HTR-8/SVneo (cell line): ENCODE data around the gene PCSK2.

Experiments used
- DNase-seq: peaks from one replicate; pipeline ENCODE4 v3.0.0; 2011; ENCODE audit warnings: low spot score, mixed read lengths; ENCODE audit not compliant: insufficient read length
- FAIRE-seq: peaks from 2 replicates; lab custom pipeline; 2011; peaks lifted over from hg19 to GRCh38; lab: Jason Lieb, UNC

Gene PCSK2

DNA sequence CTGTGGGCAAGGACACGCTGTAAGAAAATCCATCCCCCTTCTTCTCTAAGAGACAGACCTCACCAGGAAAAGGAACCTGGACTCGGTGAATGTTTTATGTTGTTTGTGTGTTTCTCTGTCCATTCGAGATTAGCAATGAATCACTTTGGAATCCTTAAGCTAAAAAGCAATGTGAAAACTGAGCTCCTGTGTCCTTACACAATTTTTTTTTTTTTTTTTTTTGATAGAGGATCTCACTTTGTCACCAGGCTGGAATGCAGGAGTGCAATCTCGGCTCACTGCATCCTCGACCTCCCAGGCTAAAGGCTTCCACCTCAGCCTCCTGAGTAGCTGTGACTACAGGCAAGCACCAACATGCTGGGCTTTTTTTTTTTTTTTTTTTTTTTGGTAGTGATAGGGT is 272.2 kb downstream of the PCSK2 start:
- FAIRE-seq (no peak), DNase-seq (no peak)

DNA sequence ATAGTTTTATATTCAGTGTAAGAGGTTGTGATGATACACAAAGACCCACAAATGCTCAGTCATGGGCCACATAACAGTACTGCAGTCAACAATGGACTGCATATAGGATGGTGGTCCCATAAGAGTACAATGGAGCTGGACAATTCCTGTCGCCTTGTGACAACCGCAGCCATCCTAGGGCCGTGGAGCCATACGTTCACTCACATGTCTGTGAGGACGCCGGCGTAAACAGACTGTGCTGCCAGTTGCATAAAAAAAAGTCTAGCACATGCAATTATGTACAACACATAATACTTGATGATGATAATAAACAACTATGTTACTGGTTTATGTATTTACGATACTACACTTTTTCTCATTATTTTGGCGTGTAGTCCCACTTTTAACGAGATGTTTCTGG is 273.4 kb downstream of the PCSK2 start:
- DNase-seq = no peak
- FAIRE-seq = no peak

DNA sequence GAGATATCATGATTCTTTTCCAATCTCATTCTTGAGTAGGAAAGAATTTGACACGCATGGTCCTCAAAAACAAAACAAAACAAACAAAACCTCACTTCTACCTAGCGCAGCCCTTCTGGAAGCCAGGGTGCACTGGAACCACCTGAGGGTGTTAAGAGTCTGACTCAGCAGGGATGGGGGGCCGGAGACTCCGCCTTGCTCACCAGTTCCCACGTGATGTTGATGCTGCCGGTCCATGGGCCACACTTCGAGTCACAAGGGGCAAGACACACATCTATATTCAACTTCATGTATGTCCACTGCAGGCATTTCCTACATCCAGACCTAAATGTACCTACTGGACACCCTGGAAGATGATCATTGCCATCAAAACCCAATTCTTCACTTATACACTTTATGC is 274.0 kb downstream of the PCSK2 start:
- DNase-seq (no peak), FAIRE-seq (no peak)

DNA sequence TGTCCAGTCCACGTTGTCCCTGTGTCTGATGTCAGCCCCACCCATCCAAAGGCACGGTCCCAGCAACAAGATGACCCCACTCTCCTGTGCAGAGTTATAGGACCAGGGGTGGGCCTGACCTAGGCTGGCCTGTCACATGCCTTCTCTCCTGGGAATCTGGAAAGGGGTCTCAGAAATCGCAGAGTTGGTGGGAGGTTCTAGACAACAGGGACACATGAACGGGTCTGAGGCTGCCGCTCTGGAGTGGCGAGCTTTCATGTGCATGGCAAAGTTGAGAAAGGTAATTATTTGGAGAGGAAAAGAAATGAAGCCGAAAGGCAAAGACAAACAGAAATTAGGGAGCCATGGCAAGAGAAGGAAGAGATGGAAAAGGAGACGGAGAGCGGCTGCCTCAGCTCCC is 274.9 kb downstream of the PCSK2 start:
- DNase-seq (no peak), FAIRE-seq (no peak)

DNA sequence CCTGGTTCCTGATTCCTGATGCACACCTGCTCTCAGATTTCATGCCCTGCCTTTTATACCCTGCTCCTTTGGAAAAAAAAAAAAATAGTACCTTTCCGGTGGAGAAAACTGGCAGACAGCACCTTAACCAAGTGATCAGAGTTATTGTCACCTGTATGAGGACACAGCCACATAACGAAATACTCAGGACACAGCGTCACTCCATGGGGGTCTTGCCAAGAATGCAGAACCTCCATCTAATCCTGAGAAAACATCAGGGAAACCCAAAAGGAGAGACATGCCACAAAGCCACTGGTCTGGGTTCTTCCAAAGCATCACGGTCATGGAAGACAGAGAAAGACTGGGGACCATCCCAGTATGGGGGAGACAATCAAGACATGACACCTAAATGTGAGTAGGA is 275.3 kb downstream of the PCSK2 start:
- FAIRE-seq (no peak), DNase-seq (no peak)

DNA sequence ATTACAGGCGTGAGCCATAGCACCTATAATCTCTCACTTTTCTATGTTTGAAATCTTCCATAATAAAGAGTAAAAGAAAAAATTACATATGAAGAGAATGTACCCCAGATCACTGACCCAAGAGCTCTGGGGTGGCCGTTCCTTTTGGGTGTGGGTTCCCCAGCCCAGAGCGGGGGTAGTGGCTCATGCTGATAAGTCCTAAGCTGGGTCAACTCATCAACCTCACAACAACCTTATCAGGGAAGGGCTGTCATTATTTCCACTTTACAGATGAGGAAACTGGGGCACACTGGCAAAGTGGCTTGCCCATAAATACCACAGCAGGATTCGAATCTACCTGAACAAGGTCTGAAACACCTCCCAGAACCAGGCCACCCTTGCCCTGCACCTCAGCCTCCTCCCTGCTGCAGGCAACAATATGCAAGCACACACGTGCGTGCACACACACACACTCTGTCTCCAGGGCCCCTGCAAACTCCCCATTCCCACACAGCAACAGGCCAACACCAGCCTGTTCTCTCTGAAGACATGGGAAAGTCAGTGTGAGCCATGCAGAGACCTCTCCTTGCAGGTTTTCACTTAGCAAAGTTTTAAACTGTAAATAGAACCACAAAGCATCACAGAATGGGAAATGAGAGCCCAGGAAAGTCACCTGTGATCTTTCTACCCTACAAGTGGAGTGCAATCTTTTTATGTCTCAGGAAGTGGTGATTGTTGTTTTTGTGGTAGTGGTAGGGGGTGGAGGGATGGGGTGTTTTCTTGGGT is 276.6 kb downstream of the PCSK2 start:
- FAIRE-seq (no peak), DNase-seq (no peak)

DNA sequence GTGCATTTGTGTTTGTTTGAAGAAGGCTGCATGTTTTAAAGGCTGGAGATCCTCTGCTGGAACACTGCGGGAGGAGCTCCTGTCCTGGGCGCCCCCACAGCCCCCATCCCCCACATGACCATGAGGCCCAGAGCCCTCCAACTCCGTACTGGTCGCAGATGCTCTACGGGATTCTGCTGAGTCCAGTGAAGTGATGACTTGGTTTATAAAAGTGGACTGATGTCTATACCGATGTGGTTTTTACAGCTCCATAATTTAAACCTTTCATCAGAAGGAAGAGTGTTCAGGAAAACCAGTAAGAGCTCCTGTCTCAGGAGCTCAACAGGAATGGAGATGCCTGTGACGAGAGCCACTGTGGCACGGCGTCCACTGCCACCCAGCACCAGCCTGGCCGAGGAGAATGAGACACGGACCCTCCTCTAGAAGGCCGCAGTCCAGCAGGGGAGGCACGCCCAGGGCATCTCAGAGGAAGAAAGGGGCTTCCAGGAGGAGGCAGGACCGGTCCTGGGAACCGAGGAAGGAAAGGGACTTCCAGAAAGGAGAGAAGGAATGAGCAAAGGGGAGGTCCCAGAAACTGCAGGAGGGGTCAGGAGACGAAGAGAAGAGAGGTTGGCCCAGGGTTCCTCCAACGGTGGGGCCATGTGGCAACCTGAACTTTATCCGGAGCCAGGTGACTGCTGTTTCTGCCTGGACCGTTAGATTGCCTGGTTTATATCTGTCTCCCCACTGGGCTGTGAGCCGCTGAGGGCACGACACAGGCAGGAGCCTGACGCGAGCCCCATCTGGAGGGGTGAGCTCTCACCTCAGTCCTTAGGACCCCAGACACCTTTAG is 277.4 kb downstream of the PCSK2 start:
- FAIRE-seq (no peak), DNase-seq (peak; percentile 25)

DNA sequence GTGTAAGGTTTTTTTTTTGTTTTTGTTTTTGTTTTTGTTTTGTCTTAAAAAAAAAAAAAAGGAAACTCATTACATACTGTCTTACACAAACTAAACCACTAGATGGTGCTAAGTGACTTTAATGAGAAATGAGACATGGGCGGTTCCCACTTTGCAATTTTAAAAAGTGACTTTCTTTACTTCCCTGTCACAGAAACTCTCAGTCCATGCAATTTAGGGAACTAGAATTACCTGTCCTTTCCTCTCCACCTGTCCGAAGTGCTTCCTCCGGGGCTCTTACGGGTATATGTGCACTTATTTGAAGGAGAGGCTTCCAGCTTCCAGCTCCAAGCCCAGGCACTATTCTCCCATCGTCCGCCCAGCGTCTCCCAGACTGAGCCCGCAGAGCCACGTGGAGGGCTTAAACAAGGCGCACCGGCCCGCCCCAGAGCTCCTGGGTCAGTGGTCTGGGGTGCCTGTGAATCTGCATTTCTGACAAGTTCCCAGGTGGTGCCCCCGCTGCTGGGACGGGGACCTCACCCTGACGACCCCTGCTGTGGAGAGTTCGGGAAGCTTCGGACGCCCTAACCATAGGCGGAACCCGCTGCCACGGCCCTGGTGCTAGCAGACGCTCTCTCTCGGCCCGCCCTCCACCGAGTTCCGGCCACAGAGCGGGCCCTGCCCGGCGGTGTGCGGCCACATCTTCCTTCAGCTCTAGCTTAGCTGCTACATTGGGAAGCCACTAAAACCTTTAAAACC is 278.2 kb downstream of the PCSK2 start:
- no peak for FAIRE-seq
- peak; percentile 57 for DNase-seq

DNA sequence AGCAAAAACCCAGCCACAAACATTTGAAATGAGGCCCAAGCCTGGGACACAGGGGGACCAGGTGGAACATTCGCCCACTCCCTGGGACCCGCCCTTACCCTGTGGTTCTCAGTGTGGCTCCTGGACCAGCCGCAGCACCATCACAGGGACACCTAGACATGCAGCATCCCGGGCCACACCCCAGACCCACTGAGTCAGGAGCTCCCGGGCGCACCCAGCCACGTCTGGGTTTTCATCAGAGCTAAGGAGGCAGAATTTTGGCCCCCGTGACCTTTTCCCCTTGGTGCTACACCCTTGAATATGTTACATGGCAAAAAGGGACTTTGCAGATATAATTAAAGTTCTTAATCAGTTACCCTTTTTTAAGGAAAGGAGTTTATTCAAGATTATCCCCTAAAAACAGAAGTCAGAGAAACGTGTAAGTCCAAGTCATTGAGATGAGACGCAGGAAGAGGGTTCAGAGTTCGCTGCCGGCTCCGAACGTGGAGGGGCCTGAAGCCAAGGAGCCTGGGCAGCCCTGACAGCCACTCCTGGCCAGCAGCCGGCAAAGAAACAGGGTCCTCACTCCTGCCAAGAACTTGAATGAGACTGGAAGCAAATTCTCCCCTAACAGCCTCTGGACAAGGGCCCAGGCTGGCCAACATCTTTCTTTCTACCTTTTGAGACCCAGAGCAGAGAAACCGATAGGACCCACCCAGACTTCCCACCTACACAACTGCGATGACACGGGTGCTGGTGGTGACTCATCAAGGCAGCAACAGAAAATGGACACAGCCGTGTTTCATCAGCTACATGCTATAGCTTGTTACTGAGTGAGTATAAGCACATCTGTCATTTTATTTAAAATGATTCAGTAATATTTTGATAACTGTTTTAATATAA is 279.0 kb downstream of the PCSK2 start:
- no peak for FAIRE-seq

DNA sequence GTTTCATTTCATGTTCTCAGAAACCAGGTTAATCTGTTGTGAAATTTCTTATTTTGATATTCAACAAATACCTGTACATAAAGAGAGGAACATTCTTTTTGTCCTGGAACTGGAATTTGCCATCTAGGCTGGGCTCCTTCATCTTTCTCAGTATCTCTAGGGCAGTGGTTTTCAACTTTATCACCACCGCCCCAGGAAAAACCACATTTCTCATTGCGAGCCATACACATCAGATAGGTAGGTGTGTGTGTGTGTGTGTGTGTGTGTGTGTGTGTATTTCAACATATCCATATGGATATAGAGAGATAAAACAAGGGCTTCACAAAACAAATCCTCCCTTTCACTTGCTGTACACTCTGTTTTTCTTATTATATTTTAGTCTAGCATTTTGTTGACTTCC is 280.2 kb downstream of the PCSK2 start:
- DNase-seq (no peak), FAIRE-seq (no peak)

More for the DNA sequence above, 279.0 kb downstream of the PCSK2 start:
- DNase-seq = no peak

DNA sequence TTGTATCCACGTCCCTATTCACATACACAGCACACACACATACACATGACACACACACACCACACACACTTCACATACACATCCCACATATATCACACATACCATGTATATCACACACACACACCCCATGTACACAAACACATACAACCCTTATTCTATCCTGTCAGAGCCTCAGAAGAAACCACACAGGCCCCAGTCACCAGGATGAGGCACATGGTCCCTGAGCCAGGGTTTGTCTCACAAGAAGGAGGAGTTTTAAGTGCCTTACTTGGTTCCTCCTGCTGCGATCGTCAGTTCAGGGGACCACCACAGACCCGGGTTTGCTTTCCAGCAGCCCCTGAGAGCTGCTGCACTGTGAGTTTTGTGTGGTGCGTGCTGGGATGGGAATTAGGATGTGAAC is 280.7 kb downstream of the PCSK2 start:
- DNase-seq (no peak), FAIRE-seq (peak; percentile 66)

DNA sequence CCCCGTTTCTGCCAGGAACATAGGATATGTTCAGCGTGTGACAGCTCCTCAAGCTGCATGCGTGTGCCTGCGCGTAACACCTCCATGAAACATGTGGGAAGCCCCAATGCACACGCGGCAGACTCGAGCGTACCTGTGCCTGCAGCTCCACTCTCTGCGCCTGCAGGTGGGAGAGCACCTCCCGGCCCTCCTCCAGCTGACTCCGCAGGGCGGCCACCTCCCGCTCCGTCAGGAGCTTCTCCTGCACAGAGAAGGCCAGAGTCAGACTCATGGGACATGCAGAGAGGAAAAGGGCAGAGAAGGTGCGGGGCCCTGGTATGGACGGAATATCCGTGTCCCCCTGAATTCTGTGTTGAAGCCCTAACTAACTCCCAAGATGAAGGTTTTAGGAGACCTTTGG is 281.9 kb downstream of the PCSK2 start:
- no peak for FAIRE-seq
- DNase-seq = no peak

DNA sequence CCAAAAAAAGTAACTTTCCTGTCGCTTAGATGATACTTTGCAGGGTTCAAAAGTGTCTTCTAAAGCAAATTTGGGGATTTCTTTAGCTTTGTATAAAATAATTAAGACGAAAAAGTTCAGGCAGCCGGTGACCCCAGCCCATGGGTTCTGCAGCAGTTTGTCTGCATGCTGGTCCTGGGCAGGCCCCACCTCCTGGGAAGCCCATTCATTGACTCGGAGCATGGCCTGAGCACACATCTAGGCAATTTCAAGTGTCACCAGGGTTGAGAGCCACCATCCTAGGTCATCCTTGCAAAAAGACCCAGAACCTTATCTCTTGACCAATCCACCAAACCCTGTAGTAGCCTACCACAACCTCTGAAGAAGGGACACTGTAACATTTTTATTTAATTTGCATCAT is 283.7 kb downstream of the PCSK2 start:
- no peak for FAIRE-seq
- DNase-seq = no peak

DNA sequence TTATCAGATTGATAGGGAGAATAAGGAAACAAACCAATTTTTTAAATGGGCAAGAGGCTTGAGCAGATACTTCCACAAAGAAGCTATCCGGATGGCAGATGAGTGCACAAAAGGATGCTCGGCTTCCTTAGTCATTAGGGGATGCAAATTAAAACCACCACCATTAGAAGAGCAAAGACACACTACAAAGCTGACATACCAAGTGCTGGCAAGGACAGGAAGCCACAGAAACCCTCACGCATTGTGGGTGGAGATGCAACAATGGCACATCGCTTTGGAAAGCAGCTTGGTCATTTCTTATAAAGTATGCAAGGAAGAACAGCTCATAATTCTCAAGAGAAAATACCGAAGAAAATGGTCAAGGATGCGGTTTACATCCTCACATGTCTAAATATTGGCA is 284.6 kb downstream of the PCSK2 start:
- no peak for DNase-seq
- peak; percentile 26 for FAIRE-seq

DNA sequence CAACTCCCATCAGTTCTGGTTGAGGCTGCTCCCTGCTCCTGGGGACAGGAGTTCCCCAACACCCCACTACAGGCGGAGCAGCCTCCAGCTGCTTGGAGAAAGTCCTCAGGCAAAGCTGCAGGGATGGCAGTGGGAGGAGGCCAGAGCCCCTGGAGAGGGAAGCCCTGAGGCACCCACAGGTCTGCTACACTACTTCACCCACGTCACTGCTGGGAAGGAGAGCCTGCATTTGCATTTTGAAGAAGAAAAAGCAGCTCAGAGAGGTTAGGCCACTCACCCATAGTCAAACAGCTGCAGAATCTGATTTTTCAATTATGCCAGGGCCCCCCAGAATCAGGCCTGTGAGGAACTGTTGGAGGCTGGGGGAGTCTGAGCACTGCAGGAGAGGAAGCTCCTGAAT is 287.1 kb downstream of the PCSK2 start:
- no peak for DNase-seq
- no peak for FAIRE-seq

DNA sequence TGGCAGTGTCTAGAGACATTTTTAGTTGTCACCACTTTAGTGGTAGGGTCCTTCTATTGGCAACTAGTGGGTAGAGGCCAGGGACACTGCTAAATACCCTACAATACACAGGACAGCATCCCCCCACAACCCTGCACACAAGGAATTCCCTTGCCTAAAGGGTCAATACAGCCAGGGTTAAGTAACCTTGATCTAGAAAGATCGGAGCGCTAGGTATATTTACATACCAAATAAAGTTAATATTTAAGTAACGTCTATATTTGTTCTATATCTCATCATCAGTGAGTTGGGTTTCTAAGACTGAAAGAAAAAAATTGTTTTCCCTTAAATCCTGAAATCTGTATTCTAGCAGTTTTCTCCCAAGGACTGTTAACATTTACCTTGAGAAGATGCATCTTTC is 288.2 kb downstream of the PCSK2 start:
- DNase-seq (no peak), FAIRE-seq (no peak)

DNA sequence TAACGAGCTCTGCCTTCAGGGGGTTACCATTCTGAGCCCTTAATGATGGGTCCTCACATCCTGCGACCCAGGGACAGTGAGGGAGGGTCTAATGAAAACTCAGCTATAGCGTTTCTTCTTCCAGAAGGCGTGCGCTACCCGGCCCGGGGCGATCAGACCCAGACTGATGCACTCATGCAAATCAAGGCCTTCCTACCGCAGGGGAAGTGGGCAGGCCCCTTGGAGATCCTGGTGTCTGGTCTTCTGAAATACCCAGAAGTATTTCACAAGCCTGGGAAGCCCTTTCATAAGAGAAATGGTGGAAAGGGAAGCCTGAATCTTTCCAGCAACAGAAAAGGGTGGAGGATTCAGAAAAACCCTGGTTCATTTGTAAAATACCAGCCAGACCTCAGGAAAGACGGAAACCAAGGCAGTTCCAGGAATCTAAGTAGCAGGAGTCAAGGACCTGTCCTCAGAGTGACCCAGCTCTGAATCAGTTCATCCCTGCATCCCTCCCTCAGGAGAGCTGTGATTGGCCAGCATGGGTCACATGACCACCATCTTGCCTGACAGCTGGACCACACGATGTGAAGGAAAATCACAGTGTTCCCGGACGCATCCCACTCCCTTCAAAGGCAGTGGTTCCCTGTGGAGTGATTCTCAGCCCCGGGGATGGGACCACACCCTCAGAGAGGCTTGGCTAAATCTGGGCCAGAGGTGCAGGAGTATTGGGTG is 291.7 kb downstream of the PCSK2 start:
- DNase-seq (no peak), FAIRE-seq (no peak)

DNA sequence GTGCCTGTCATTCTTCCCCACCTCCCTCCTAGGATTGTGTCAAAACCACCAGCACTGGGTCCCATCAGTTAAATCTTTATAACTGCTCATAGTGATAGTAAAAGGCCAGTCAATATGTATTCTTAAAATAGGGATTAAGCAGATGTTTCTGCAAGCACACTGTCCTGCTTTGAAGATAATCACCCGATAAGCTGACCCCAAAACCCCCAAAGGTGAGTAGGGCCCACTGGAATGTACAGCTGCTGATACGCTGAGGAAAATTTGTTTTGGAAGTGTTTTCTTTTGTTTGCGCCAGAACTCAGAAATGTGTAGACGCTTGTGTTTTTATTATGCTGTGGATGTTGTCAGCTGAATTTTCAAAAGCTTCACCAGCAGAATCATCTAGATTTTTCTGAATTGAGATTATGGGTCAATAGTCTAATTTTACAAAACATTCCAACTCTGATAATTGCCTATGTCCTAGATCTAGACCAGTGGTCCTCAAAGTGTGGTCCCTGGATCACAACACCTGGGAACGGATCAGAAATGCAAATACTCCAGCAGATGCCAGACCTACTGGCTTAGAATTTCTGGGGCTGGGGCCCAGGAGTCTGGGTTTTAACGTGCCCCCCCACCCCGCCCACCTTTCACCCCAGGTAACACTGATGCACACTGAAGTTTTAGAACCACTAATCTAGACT is 292.9 kb downstream of the PCSK2 start:
- DNase-seq (no peak), FAIRE-seq (no peak)

DNA sequence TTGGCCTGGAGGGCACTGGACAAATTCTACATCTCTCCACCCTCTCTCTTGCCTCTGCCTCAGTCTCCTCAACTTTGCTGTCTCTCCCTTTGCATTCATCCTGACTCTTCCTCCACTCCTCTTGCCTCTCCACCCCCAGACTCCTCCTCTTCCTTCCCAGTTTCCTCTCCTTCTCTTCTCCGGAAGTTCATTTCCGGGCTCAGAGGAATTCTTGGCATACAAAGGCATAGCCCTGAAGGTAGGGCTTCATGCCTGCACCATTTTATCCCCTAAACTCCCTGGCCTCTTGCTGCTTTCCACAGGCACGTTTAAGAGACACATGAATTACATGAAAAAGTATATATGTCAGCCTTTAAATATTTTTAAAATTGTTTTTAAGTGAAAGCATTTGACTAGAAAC is 293.7 kb downstream of the PCSK2 start:
- FAIRE-seq (no peak), DNase-seq (no peak)
